ENCODE data around the gene CADPS2. TPM values are rescaled to one million over a fixed set of nuclear protein-coding genes. Genes with fewer than 3 reads are reported as not detected.
"Not testable (repeated sequence)": the region's sequence is repeated elsewhere in the genome, so short reads cannot be mapped to it uniquely, and the experiment has no call there.

CADPS2 gene
- total and polyA plus RNA-seq, 2 of the 4 experiments (the other 2 are of a cell fraction) = 0.10 to 0.54 TPM

DNA sequence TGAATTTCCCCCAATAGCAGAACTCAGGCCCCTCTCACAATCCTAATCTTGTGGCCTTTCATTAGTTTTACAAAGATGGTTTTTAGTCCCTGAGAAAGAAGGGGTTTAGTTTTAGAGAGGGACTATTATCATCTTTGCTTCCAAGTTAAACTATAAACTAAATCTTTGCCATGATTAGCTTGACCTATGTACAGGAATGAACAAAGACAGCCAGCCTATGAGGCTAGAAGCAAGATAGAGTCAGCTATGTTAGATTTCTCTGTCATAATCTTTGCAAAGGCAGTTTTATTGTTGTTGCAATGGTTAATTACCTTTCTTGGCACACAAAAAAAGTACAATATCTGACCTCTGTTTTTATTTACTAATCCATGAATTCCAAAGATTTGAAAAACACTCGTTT, 206.4 kb downstream of the CADPS2 start:
- H3K27me3 ChIP-seq (ENCODE audit: control insufficient read depth, insufficient read depth, low read length) = no peaks in the 10 kb centered on the region
- H3K23ac ChIP-seq (ENCODE audit: low read depth, low read length) = no peak overlapping the region
- no peak overlapping the region for H2BK120ac ChIP-seq (ENCODE audit: low read depth, low read length)
- no peaks in the 10 kb centered on the region for H3K4me1 ChIP-seq (ENCODE audit: control insufficient read depth, insufficient read depth, low read length)
- H4K5ac ChIP-seq (ENCODE audit: low read depth, low read length) = no peak overlapping the region
- peaks cover 11% of the 10 kb centered on the region for H3K9me3 ChIP-seq (ENCODE audit: control insufficient read depth, insufficient read depth, low read length)
- H3K36me3 ChIP-seq (ENCODE audit: control insufficient read depth, insufficient read depth, low read length) = no peaks in the 10 kb centered on the region
- H3K14ac ChIP-seq (replicated peaks; ENCODE audit: low read depth, low read length) = no peak overlapping the region
- in situ Hi-C loops (cut with MboI; ENCODE audit: low sequenced_read_pairs) (no loop called here), dilution Hi-C loops (cut with HindIII; ENCODE audit: low sequenced_read_pairs, unreplicated experiment) (no loop called here), intact Hi-C loops (cut with micrococcal nuclease) (no loop called here)
- no peak overlapping the region for H2AK5ac ChIP-seq (ENCODE audit: low read depth, low read length)
- no peak overlapping the region for H3K27ac ChIP-seq (ENCODE audit: insufficient read depth, low read length)
- no peak overlapping the region for H3K4me2 ChIP-seq (ENCODE audit: low read depth, low read length)
- no peak overlapping the region for H2BK20ac ChIP-seq (ENCODE audit: low read depth, low read length)
- TF ChIP-seq RCOR1 (IDR thresholded peaks at IDR 0.05; ENCODE audit: insufficient replicate concordance, low read length) (no peak), RFX5 (IDR thresholded peaks at IDR 0.05; ENCODE audit: low read depth, low read length) (no peak)
- no CpG with 5 or more reads among the region's 1 CpG for WGBS, 2 experiments (ENCODE audit: extremely low coverage in 2 of 2, insufficient read length in 1 of 2)
- ATAC-seq (ENCODE audit: low read depth) = no peak
- no peak for DNase-seq
- H2BK5ac ChIP-seq (ENCODE audit: low read depth, low read length, poor library complexity, severe bottlenecking) = no peak overlapping the region
- H4K20me1 ChIP-seq (ENCODE audit: insufficient read depth, low read length) = no peaks in the 10 kb centered on the region
- no peak overlapping the region for H4K91ac ChIP-seq (ENCODE audit: insufficient read depth, low read depth, low read length)
- no peak overlapping the region for H3K4ac ChIP-seq (ENCODE audit: low read depth, low read length)
- H3K4me3 ChIP-seq (ENCODE audit: insufficient read depth, low read depth, low read length) = no peak overlapping the region
- ChIA-PET POLR2A (ENCODE audit: unreplicated experiment) (no interaction called here), CTCF (no interaction called here)
- BruUV-seq (replicated peaks) = no TSS peak
- H4K8ac ChIP-seq (ENCODE audit: low read depth in 2 of 2, low read length in 2 of 2) = no peak overlapping the region
- H3K56ac ChIP-seq (ENCODE audit: extremely low read depth, insufficient read depth, low read length) = no peak overlapping the region
- H3K18ac ChIP-seq (ENCODE audit: low read depth, low read length) = no peak overlapping the region
- no peaks in the 10 kb centered on the region for H3K79me1 ChIP-seq (ENCODE audit: low read depth in 1 of 2, low read length in 2 of 2)
- no peak overlapping the region for H2BK15ac ChIP-seq (ENCODE audit: low read depth, low read length)
- no peak overlapping the region for H2AFZ ChIP-seq (replicated peaks; ENCODE audit: low read length, poor library complexity)
- no peak overlapping the region for H2AK9ac ChIP-seq (replicated peaks; ENCODE audit: low read depth, low read length, poor library complexity)
- H3K9ac ChIP-seq (ENCODE audit: low read depth, low read length) = no peak overlapping the region
- no peaks in the 10 kb centered on the region for H3K9me1 ChIP-seq (ENCODE audit: insufficient read depth, low read length)

- H3K9ac ChIP-seq (ENCODE audit: low read depth, low read length); ATAC-seq (ENCODE audit: low read depth); H3K18ac ChIP-seq (ENCODE audit: low read depth, low read length); H3K27ac ChIP-seq (ENCODE audit: insufficient read depth, low read length); H3K4me2 ChIP-seq (ENCODE audit: low read depth, low read length); H2BK15ac ChIP-seq (ENCODE audit: low read depth, low read length); H3K36me3 ChIP-seq (ENCODE audit: control insufficient read depth, insufficient read depth, low read length); H2AK5ac ChIP-seq (ENCODE audit: low read depth, low read length); H2AK9ac ChIP-seq (replicated peaks; ENCODE audit: low read depth, low read length, poor library complexity); H2BK20ac ChIP-seq (ENCODE audit: low read depth, low read length); H3K79me1 ChIP-seq (ENCODE audit: low read depth in 1 of 2, low read length in 2 of 2); H3K23ac ChIP-seq (ENCODE audit: low read depth, low read length); H3K4me3 ChIP-seq (ENCODE audit: insufficient read depth, low read depth, low read length); POLR2A ChIA-PET (ENCODE audit: unreplicated experiment); H3K4ac ChIP-seq (ENCODE audit: low read depth, low read length); H3K27me3 ChIP-seq (ENCODE audit: control insufficient read depth, insufficient read depth, low read length); H3K56ac ChIP-seq (ENCODE audit: extremely low read depth, insufficient read depth, low read length); H4K8ac ChIP-seq (ENCODE audit: low read depth in 2 of 2, low read length in 2 of 2); DNase-seq; intact Hi-C loops (cut with micrococcal nuclease); H2BK5ac ChIP-seq (ENCODE audit: low read depth, low read length, poor library complexity, severe bottlenecking); H3K14ac ChIP-seq (replicated peaks; ENCODE audit: low read depth, low read length); H2BK120ac ChIP-seq (ENCODE audit: low read depth, low read length); BruUV-seq (replicated peaks); dilution Hi-C loops (cut with HindIII; ENCODE audit: low sequenced_read_pairs, unreplicated experiment); in situ Hi-C loops (cut with MboI; ENCODE audit: low sequenced_read_pairs); CTCF ChIA-PET; H3K4me1 ChIP-seq (ENCODE audit: control insufficient read depth, insufficient read depth, low read length); H2AFZ ChIP-seq (replicated peaks; ENCODE audit: low read length, poor library complexity); H3K9me1 ChIP-seq (ENCODE audit: insufficient read depth, low read length); H4K5ac ChIP-seq (ENCODE audit: low read depth, low read length); H4K91ac ChIP-seq (ENCODE audit: insufficient read depth, low read depth, low read length); H4K20me1 ChIP-seq (ENCODE audit: insufficient read depth, low read length): not testable (repeated sequence)
- peaks cover 11% of the 10 kb centered on the region for H3K9me3 ChIP-seq (ENCODE audit: control insufficient read depth, insufficient read depth, low read length)
- WGBS, 2 experiments (ENCODE audit: extremely low coverage in 2 of 2, insufficient read length in 1 of 2) = 76% methylated on average over 2 of the region's 9 CpGs; no CpG with 5 or more reads in 1 of the 2 experiments
Measured at GRCh38 chr7:122679269-122679709, 207.0 kb downstream of the CADPS2 start.
